NCI-H1048 (cell line): Measurements from ENCODE around the gene SPATA18.

Experiments used
- DNase-seq: peaks from one replicate; lab custom pipeline; 2025; lab: John Stamatoyannopoulos, UW

SPATA18 gene

GRCh38 chr4:52051213-52051614 lies at the start of gene SPATA18:
SPATA18 (plus strand) TSS chr4:52051304; CDS start chr4:52051705, 401 bp downstream.
- no peak for DNase-seq

GRCh38 chr4:52001616-52002015 lies 49.5 kb upstream of the SPATA18 start:
- no peak for DNase-seq

- DNase-seq = no peak
Observed at GRCh38 chr4:52004414-52004813, 46.7 kb upstream of the SPATA18 start.

- DNase-seq = no peak
Observed at GRCh38 chr4:52005604-52006273, 45.4 kb upstream of the SPATA18 start.

GRCh38 chr4:52006887-52007286 lies 44.2 kb upstream of the SPATA18 start:
- no peak for DNase-seq

GRCh38 chr4:52010986-52011385 lies 40.1 kb upstream of the SPATA18 start:
- DNase-seq = no peak

GRCh38 chr4:52012651-52013050 lies 38.5 kb upstream of the SPATA18 start:
- DNase-seq = no peak

- no peak for DNase-seq
Observed at GRCh38 chr4:52014903-52015302, 36.2 kb upstream of the SPATA18 start.

- DNase-seq = no peak
Observed at GRCh38 chr4:52015366-52015765, 35.7 kb upstream of the SPATA18 start.

GRCh38 chr4:52016981-52017380 lies 34.1 kb upstream of the SPATA18 start:
- DNase-seq = no peak

- DNase-seq = no peak
Observed at GRCh38 chr4:52017814-52018213, 33.3 kb upstream of the SPATA18 start.

- DNase-seq = no peak
Observed at GRCh38 chr4:52019936-52020657, 31.0 kb upstream of the SPATA18 start, which contains the start of gene LRRC66. LRRC66 (minus strand) TSS chr4:52020363; CDS start chr4:52017613, 2,750 bp downstream.

- DNase-seq = no peak
Observed at GRCh38 chr4:52028970-52029369, 22.1 kb upstream of the SPATA18 start.

- DNase-seq = no peak
Observed at GRCh38 chr4:52032005-52032404, 19.1 kb upstream of the SPATA18 start.

GRCh38 chr4:52035190-52035589 lies 15.9 kb upstream of the SPATA18 start:
- no peak for DNase-seq

GRCh38 chr4:52036886-52037530 lies 14.1 kb upstream of the SPATA18 start:
- DNase-seq = no peak

- no peak for DNase-seq
Observed at GRCh38 chr4:52037689-52038102, 13.4 kb upstream of the SPATA18 start.

GRCh38 chr4:52038103-52038912 lies 12.8 kb upstream of the SPATA18 start, which contains the start of gene SGCB:
SGCB (minus strand) TSS chr4:52038299; CDS start chr4:52038259, 40 bp downstream.
- DNase-seq = peak; percentile 8

- no peak for DNase-seq
Observed at GRCh38 chr4:52045028-52045427, 6.1 kb upstream of the SPATA18 start.

- no peak for DNase-seq
Observed at GRCh38 chr4:52049266-52049665, 1.8 kb upstream of the SPATA18 start.

GRCh38 chr4:52051615-52052474 lies 741 bp downstream of the SPATA18 start:
- peak; percentile 40 for DNase-seq
